A549 (cell line): Measurements from ENCODE around the gene PXYLP1. TPM values are rescaled to one million over a fixed set of nuclear protein-coding genes. Genes with fewer than 3 reads are reported as not detected.

Source experiments
- ATAC-seq, 2 experiments: fragments of 200-7000 bp in 1 of 2; fragments of >200 bp in 1 of 2; cut with Nextera tagmentation in 1 of 2; cut with Tn5 transposase in 1 of 2; 3 replicates each; pipeline versions ENCODE4 v1.8.0 to v1.9.1; 2018 to 2020; ENCODE audit warnings: mild to moderate bottlenecking in 1 of 2, moderate library complexity in 1 of 2
- CTCF ChIA-PET: fragments of 300-600 bp; sonication (Branson Sonifier 250); formaldehyde crosslinking; extraction: SDS; loops from one replicate; lab custom pipeline; 2021; ENCODE audit warnings: antibody characterized with exemption, inconsistent platforms; lab: Yijun Ruan, JAX
- POLR2A ChIA-PET: fragments of 350-600 bp; formaldehyde crosslinking; extraction: SDS; loops from one replicate; lab custom pipeline; 2021; ENCODE audit warnings: antibody characterized with exemption, inconsistent platforms; lab: Yijun Ruan, JAX
- DNase-seq, 2 experiments: peaks; one replicate each; pipeline versions ENCODE4 v3.0.0 to v3.0.0-alpha.2; 2011 to 2016; ENCODE audit warnings: low read depth in 1 of 2, low spot score in 1 of 2
- FAIRE-seq: peaks from 2 replicates; lab custom pipeline; 2011; peaks lifted over from hg19 to GRCh38; lab: Jason Lieb, UNC
- H3K27ac ChIP-seq, 2 experiments: fragments of >200 bp; sonication (Bioruptor Twin); formaldehyde crosslinking; 3 replicates each; pipeline ENCODE4 v1.5.1; 2016 to 2017
- H3K4me1 ChIP-seq: fragments of >200 bp; sonication (Bioruptor Twin); formaldehyde crosslinking; 3 replicates; pipeline ENCODE4 v1.6.1; 2016
- H3K4me2 ChIP-seq: fragments of >200 bp; sonication (Bioruptor Twin); formaldehyde crosslinking; 3 replicates; pipeline ENCODE4 v1.6.1; 2016
- H3K4me3 ChIP-seq: fragments of >200 bp; sonication (Bioruptor Twin); formaldehyde crosslinking; 3 replicates; pipeline ENCODE4 v1.5.1; 2016
- H3K9me3 ChIP-seq: fragments of >200 bp; sonication (Bioruptor Twin); formaldehyde crosslinking; 3 replicates; pipeline ENCODE4 v1.6.1; 2016
- BHLHE40 ChIP-seq: IDR thresholded peaks from 2 replicates; pipeline ENCODE4 v1.6.1; 2012; ENCODE audit warnings: low read depth, low read length, inconsistent platforms
- CBX8 ChIP-seq: fragments of 200-600 bp; sonication (generic); IDR thresholded peaks from 2 replicates; pipeline ENCODE4 v1.6.1; 2016
- CEBPB ChIP-seq, 2 experiments: fragments of >200 bp in 1 of 2; sonication (Bioruptor Twin) in 1 of 2; formaldehyde crosslinking in 1 of 2; IDR thresholded peaks; 2 replicates each; pipeline ENCODE4 v1.6.1; 2012 to 2016
- CHD2 ChIP-seq: fragments of 150-350 bp; IDR thresholded peaks from 2 replicates; pipeline ENCODE4 v1.6.1; 2014; ENCODE audit warnings: low read length; ENCODE audit not compliant: partially characterized antibody
- CHD4 ChIP-seq: fragments of 200-600 bp; sonication (generic); IDR thresholded peaks from 2 replicates; pipeline ENCODE4 v1.6.1; 2016; ENCODE audit warnings: antibody characterized with exemption, mild to moderate bottlenecking, borderline replicate concordance
- E2F6 ChIP-seq: IDR thresholded peaks from 2 replicates; pipeline ENCODE4 v1.6.1; 2012; ENCODE audit warnings: low read depth, borderline replicate concordance
- EHF ChIP-seq: fragments of 250-450 bp; sonication (Bioruptor Pico); IDR thresholded peaks from 2 replicates; pipeline ENCODE4 v1.5.0; 2020; ENCODE audit warnings: mild to moderate bottlenecking
- EHMT2 ChIP-seq: fragments of 200-600 bp; sonication (generic); IDR thresholded peaks from 2 replicates; pipeline ENCODE4 v1.6.1; 2016; ENCODE audit warnings: antibody characterized with exemption, low read depth, mild to moderate bottlenecking, moderate library complexity
- EP300 ChIP-seq, 2 experiments: fragments of >200 bp; sonication (Bioruptor Twin); formaldehyde crosslinking; IDR thresholded peaks; 2 replicates in 1 of 2; 3 replicates in 1 of 2; pipeline ENCODE4 v1.6.1; 2016 to 2017
- FOSL2 ChIP-seq, 2 experiments: fragments of 450-650 bp in 1 of 2; fragments of >200 bp in 1 of 2; sonication (Bioruptor Twin) in 1 of 2; formaldehyde crosslinking; IDR thresholded peaks; 2 replicates each; pipeline versions ENCODE4 v1.5.0 to v1.6.1; 2016 to 2020; ENCODE audit warnings: mild to moderate bottlenecking in 1 of 2, moderate library complexity in 1 of 2
- HOXB13 ChIP-seq: fragments of 250-450 bp; sonication (Bioruptor Pico); IDR thresholded peaks from 2 replicates; pipeline ENCODE4 v1.5.0; 2020; ENCODE audit warnings: low read depth, mild to moderate bottlenecking, moderate library complexity
- MAFK ChIP-seq: fragments of 450-650 bp; IDR thresholded peaks from 2 replicates; pipeline ENCODE4 v1.6.1; 2014; ENCODE audit not compliant: partially characterized antibody
- MAX ChIP-seq: IDR thresholded peaks from 2 replicates; pipeline ENCODE4 v1.6.1; 2012
- NFE2L2 ChIP-seq: fragments of 150-350 bp; conservative IDR thresholded peaks from 2 replicates; pipeline ENCODE4 v1.6.1; 2014; ENCODE audit warnings: low read length
- NPAS2 ChIP-seq: fragments of 250-450 bp; sonication (Bioruptor Pico); IDR thresholded peaks from 2 replicates; pipeline ENCODE4 v1.8.0; 2022; ENCODE audit warnings: mild to moderate bottlenecking, moderate library complexity, borderline replicate concordance
- NR3C1 ChIP-seq: fragments of >200 bp; sonication (Bioruptor Twin); formaldehyde crosslinking; IDR thresholded peaks from 3 replicates; pipeline ENCODE4 v1.6.1; 2017
- POLR2A ChIP-seq: IDR thresholded peaks from 2 replicates; pipeline ENCODE4 v1.6.1; 2012; ENCODE audit warnings: mild to moderate bottlenecking, low read length
- POLR2AphosphoS2 ChIP-seq: conservative IDR thresholded peaks from 2 replicates; pipeline ENCODE4 v1.6.1; 2012; ENCODE audit warnings: low read length, improper control_type of control experiment, inconsistent platforms
- RARB ChIP-seq: fragments of 250-450 bp; sonication (Bioruptor Pico); IDR thresholded peaks from 2 replicates; pipeline ENCODE4 v1.8.0; 2021; ENCODE audit warnings: mild to moderate bottlenecking, moderate library complexity
- REST ChIP-seq: fragments of 200-600 bp; sonication (generic); IDR thresholded peaks from 2 replicates; pipeline ENCODE4 v1.6.1; 2016; ENCODE audit warnings: antibody characterized with exemption, mild to moderate bottlenecking, moderate library complexity
- SMC3 ChIP-seq: fragments of >200 bp; sonication (Bioruptor Twin); formaldehyde crosslinking; IDR thresholded peaks from 3 replicates; pipeline ENCODE4 v1.6.1; 2018; ENCODE audit warnings: inconsistent platforms
- TFCP2L1 ChIP-seq: fragments of 250-450 bp; sonication (Bioruptor Pico); IDR thresholded peaks from 2 replicates; pipeline ENCODE4 v1.5.0; 2021; ENCODE audit warnings: mild to moderate bottlenecking
- ZC3H11A ChIP-seq: fragments of 450-650 bp; IDR thresholded peaks from 2 replicates; pipeline ENCODE4 v1.6.1; 2014; ENCODE audit warnings: antibody characterized with exemption, mild to moderate bottlenecking
- ZSCAN20 ChIP-seq: fragments of 250-450 bp; sonication (Bioruptor Pico); IDR thresholded peaks from 2 replicates; pipeline ENCODE4 v1.8.0; 2022; ENCODE audit warnings: mild to moderate bottlenecking, moderate library complexity
- WGBS: methylation state at CpG from one replicate; pipeline ENCODE4 v1.1.6; 2017; ENCODE audit errors: missing lambda C conversion rate; 5-methylcytosine and 5-hydroxymethylcytosine counted together
- polyA plus RNA-seq, 4 experiments: library from polyadenylated mRNA; depleted of rRNA in 3 of 4; stranded (reverse); fragments of >200 nt; fragmentation: RNase III in 1 of 4; extraction: RNeasy Plus Mini Kit Qiagen cat#74134 plus additional on column Dnase treatment in 1 of 4; gene quantifications; 2 replicates in 3 of 4; 3 replicates in 1 of 4; pipeline ENCODE4 v1.2.3, GENCODE V29; 2011 to 2017

Gene PXYLP1
- polyA plus RNA-seq, 2 of the 4 experiments (the other 2 are of a cell fraction) = 8.0 to 11.7 TPM

GRCh38 chr3:141243271-141243707 is 11.7 kb downstream of the PXYLP1 start (continued):
- no peak for TF ChIP-seq REST

- ChIA-PET CTCF (interaction anchor here (1.3 to 2.1 kb wide), 3 partner anchors 9 to 303 kb away, joined by 3 to 15 read pairs (median 7); partner anchors contain the start of gene PXYLP1), POLR2A (interaction anchor here (1.3 kb wide), 1 partner anchor 15 kb away, joined by 4 read pairs; the partner anchor contains the start of gene PXYLP1)
- TF ChIP-seq POLR2A = no peak
- TF ChIP-seq REST = no peak
- no peak for TF ChIP-seq NR3C1
- TF ChIP-seq EP300 (IDR thresholded peaks at IDR 0.05) = no peak
- no peak for TF ChIP-seq ZC3H11A
- no peak for TF ChIP-seq EHMT2
- TF ChIP-seq MAFK = no peak
- no peak for TF ChIP-seq E2F6
- TF ChIP-seq CBX8 = no peak
- TF ChIP-seq BHLHE40 = no peak
- no peak for TF ChIP-seq POLR2AphosphoS2
- no peak for TF ChIP-seq RARB (CRISPR knock-in tag)
- no peak for TF ChIP-seq CHD2
- DNase-seq (no peak), ATAC-seq (no peak), FAIRE-seq (no peak)
- 72% methylated on average over 5 of the region's 5 CpGs for WGBS
- H3K4me3 ChIP-seq = no peak overlapping the region
- H3K27ac ChIP-seq = no peak overlapping the region
- no peaks in the 10 kb centered on the region for H3K9me3 ChIP-seq
- no peak overlapping the region for H3K4me2 ChIP-seq
- H3K4me1 ChIP-seq = no peaks in the 10 kb centered on the region
Observed at GRCh38 chr3:141246224-141246957, 14.8 kb downstream of the PXYLP1 start.

- ATAC-seq = no peak
- no peaks in the 10 kb centered on the region for H3K9me3 ChIP-seq
- CTCF ChIA-PET = interaction anchor here (1.3 to 2.4 kb wide), 4 partner anchors 8 to 303 kb away, joined by 3 to 15 read pairs (median 10); partner anchors contain the start of gene PXYLP1
- no peak for TF ChIP-seq MAX
- no peak for TF ChIP-seq TFCP2L1
- TF ChIP-seq CEBPB (IDR thresholded peaks at IDR 0.05) = no peak
- TF ChIP-seq FOSL2 (IDR thresholded peaks at IDR 0.05) = no peak
- no peak for TF ChIP-seq FOSL2 (CRISPR knock-in tag; IDR thresholded peaks at IDR 0.05)
- TF ChIP-seq NFE2L2 = no peak
- TF ChIP-seq HOXB13 (CRISPR knock-in tag) = no peak
- TF ChIP-seq REST = no peak
- no peak for TF ChIP-seq EHF (CRISPR knock-in tag)
- TF ChIP-seq EHMT2 = no peak
- no peak for TF ChIP-seq BHLHE40
- no peak for TF ChIP-seq ZSCAN20 (CRISPR knock-in tag)
- TF ChIP-seq POLR2A = no peak
- no peak for TF ChIP-seq CHD4
- no peak for TF ChIP-seq NPAS2 (CRISPR knock-in tag)
- TF ChIP-seq SMC3 = no peak
Observed at GRCh38 chr3:141246958-141247301, 15.3 kb downstream of the PXYLP1 start.

More at GRCh38 chr3:141246958-141247301, 15.3 kb downstream of the PXYLP1 start:
- Histone ChIP-seq H3K27ac (no peak overlapping the region), H3K4me3 (no peak overlapping the region), H3K4me1 (no peaks in the 10 kb centered on the region), H3K4me2 (no peak overlapping the region)
- POLR2A ChIA-PET = interaction anchor here (1.3 kb wide), 1 partner anchor 15 kb away, joined by 4 read pairs; the partner anchor contains the start of gene PXYLP1
- DNase-seq (no peak), FAIRE-seq (no peak)
- WGBS = 56% methylated on average over 2 of the region's 2 CpGs
